Activated T-helper 1 cell treated with Interleukin-2 at 50 U/mL for 16 hours (primary cell): ENCODE measurements around the gene GPR153.

Experiments used
- DNase-seq: peaks from one replicate; pipeline ENCODE4 v3.0.0-alpha.2; 2020; ENCODE audit warnings: low read depth

The GPR153 gene

GRCh38 chr1:6286266-6286665 lies 25.4 kb upstream of the GPR153 start:
- no peak for DNase-seq

- no peak for DNase-seq
These were observed 24.4 kb upstream of the GPR153 start for GRCh38 chr1:6285336-6285735.

- no peak for DNase-seq
These were observed 21.8 kb upstream of the GPR153 start for GRCh38 chr1:6282577-6283270.

GRCh38 chr1:6281511-6282402 lies 20.9 kb upstream of the GPR153 start:
- no peak for DNase-seq

GRCh38 chr1:6280761-6281451 lies 20.0 kb upstream of the GPR153 start:
- no peak for DNase-seq

GRCh38 chr1:6279613-6280383 lies 18.9 kb upstream of the GPR153 start:
- no peak for DNase-seq

- no peak for DNase-seq
These were observed 18.2 kb upstream of the GPR153 start for GRCh38 chr1:6279066-6279465.

GRCh38 chr1:6278263-6278662 lies 17.4 kb upstream of the GPR153 start:
- no peak for DNase-seq

- DNase-seq: no peak
These were observed 16.1 kb upstream of the GPR153 start for GRCh38 chr1:6276811-6277555.

GRCh38 chr1:6275826-6276782 lies 15.2 kb upstream of the GPR153 start:
- no peak for DNase-seq

GRCh38 chr1:6274622-6275139 lies 13.8 kb upstream of the GPR153 start:
- no peak for DNase-seq

- no peak for DNase-seq
These were observed 13.2 kb upstream of the GPR153 start for GRCh38 chr1:6274102-6274501.

- no peak for DNase-seq
These were observed 12.5 kb upstream of the GPR153 start for GRCh38 chr1:6273380-6273891.

- DNase-seq: no peak
These were observed 12.0 kb upstream of the GPR153 start for GRCh38 chr1:6272868-6273267.

- DNase-seq: no peak
These were observed 11.6 kb upstream of the GPR153 start for GRCh38 chr1:6272452-6272851.

GRCh38 chr1:6271554-6271953 lies 10.7 kb upstream of the GPR153 start:
- DNase-seq: no peak

GRCh38 chr1:6271006-6271405 lies 10.1 kb upstream of the GPR153 start:
- DNase-seq: no peak

- no peak for DNase-seq
These were observed 9.5 kb upstream of the GPR153 start for GRCh38 chr1:6270401-6270800.

- no peak for DNase-seq
These were observed 9.0 kb upstream of the GPR153 start for GRCh38 chr1:6269720-6270400.
